Ovary (tissue), 3 donors: ENCODE data around the gene KLK15.

Experiments
- EP300 ChIP-seq: sonication (generic); formaldehyde crosslinking; IDR thresholded peaks from one replicate; pipeline ENCODE4 v1.6.1; 2017; ENCODE audit warnings: antibody characterized with exemption
- POLR2A ChIP-seq: fragments of 450-650 bp; IDR thresholded peaks from one replicate; pipeline ENCODE4 v1.6.1; 2017; ENCODE audit warnings: antibody characterized with exemption, mild to moderate bottlenecking, moderate library complexity
- TF ChIP-seq, protein P1 (sequence below), 3 donors: fragments of 450-650 bp in 2 of 3; fragments of 200-600 bp in 1 of 3; IDR thresholded peaks; one replicate each; pipeline versions ENCODE4 v1.5.1 to v1.8.0; 2016 to 2022; ENCODE audit warnings: antibody characterized with exemption in 3 of 3, mild to moderate bottlenecking in 1 of 3
- donor health status: DM: no; HTN: no; CAD: no.

DNA sequence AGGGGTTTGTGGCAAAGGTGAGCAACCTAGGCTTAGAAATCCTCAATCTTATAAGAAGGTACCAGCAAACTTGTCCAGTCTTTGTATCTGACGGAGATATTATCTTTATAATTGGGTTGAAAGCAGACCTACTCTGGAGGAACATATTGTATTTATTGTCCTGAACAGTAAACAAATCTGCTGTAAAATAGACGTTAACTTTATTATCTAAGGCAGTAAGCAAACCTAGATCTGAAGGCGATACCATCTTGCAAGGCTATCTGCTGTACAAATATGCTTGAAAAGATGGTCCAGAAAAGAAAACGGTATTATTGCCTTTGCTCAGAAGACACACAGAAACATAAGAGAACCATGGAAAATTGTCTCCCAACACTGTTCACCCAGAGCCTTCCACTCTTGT lies 36.1 kb upstream of the KLK15 start:
- TF ChIP-seq, protein P1, sequence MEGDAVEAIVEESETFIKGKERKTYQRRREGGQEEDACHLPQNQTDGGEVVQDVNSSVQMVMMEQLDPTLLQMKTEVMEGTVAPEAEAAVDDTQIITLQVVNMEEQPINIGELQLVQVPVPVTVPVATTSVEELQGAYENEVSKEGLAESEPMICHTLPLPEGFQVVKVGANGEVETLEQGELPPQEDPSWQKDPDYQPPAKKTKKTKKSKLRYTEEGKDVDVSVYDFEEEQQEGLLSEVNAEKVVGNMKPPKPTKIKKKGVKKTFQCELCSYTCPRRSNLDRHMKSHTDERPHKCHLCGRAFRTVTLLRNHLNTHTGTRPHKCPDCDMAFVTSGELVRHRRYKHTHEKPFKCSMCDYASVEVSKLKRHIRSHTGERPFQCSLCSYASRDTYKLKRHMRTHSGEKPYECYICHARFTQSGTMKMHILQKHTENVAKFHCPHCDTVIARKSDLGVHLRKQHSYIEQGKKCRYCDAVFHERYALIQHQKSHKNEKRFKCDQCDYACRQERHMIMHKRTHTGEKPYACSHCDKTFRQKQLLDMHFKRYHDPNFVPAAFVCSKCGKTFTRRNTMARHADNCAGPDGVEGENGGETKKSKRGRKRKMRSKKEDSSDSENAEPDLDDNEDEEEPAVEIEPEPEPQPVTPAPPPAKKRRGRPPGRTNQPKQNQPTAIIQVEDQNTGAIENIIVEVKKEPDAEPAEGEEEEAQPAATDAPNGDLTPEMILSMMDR (IDR thresholded peaks at IDR 0.05): no peak
- TF ChIP-seq POLR2A: no peak
- no peak for TF ChIP-seq EP300
